Measurements from ENCODE around the gene LIPT1.
"Not testable (repeated sequence)": the region's sequence is repeated elsewhere in the genome, so short reads cannot be mapped to it uniquely, and the experiment has no call there.

The LIPT1 gene

GRCh38 chr2:99154643-99155536 is at the start of gene LIPT1, which contains the start of gene TSGA10:
LIPT1 (plus strand) TSS chr2:99154967; CDS start chr2:99161958, 6,991 bp downstream.
TSGA10 (minus strand) TSS chr2:99154942; CDS start chr2:99109439, 45,503 bp downstream.
- peak; percentile 93 for DNase-seq

- no peak for DNase-seq
These were observed 47.9 kb upstream of the LIPT1 start for GRCh38 chr2:99106913-99107312.

- no peak for DNase-seq
These were observed 43.5 kb upstream of the LIPT1 start for GRCh38 chr2:99111236-99111635.

GRCh38 chr2:99111945-99112344 is 42.8 kb upstream of the LIPT1 start:
- no peak for DNase-seq

- peak; percentile 35 for DNase-seq
These were observed 42.1 kb upstream of the LIPT1 start for GRCh38 chr2:99112617-99113016.

- DNase-seq: no peak
These were observed 26.8 kb upstream of the LIPT1 start for GRCh38 chr2:99127981-99128380.

GRCh38 chr2:99135044-99135556 is 19.7 kb upstream of the LIPT1 start:
- DNase-seq: not testable (repeated sequence)

- no peak for DNase-seq
These were observed 15.8 kb upstream of the LIPT1 start for GRCh38 chr2:99139003-99139402.

- no peak for DNase-seq
These were observed 14.5 kb upstream of the LIPT1 start for GRCh38 chr2:99140056-99140859.

GRCh38 chr2:99140860-99141109 is 14.0 kb upstream of the LIPT1 start:
- DNase-seq: no peak

GRCh38 chr2:99141110-99142108 is 13.4 kb upstream of the LIPT1 start, which contains the start of gene C2orf15:
C2orf15 (plus strand) TSS chr2:99141707; CDS start chr2:99150559, 8,852 bp downstream.
- peak; percentile 94 for DNase-seq

- DNase-seq: no peak
These were observed 4.1 kb upstream of the LIPT1 start for GRCh38 chr2:99150706-99151105.

GRCh38 chr2:99152199-99152895 is 2.4 kb upstream of the LIPT1 start:
- DNase-seq: no peak

GRCh38 chr2:99153921-99154604 is 704 bp upstream of the LIPT1 start:
- DNase-seq: no peak

- DNase-seq: no peak
These were observed 2.1 kb downstream of the LIPT1 start for GRCh38 chr2:99156891-99157290.

GRCh38 chr2:99158599-99158998 is 3.8 kb downstream of the LIPT1 start:
- no peak for DNase-seq

- no peak for DNase-seq
These were observed 4.8 kb downstream of the LIPT1 start for GRCh38 chr2:99159594-99159993.

- DNase-seq: no peak
These were observed 11.5 kb downstream of the LIPT1 start for GRCh38 chr2:99166218-99166617.

- DNase-seq: no peak
These were observed 14.8 kb downstream of the LIPT1 start for GRCh38 chr2:99169534-99169933.

- DNase-seq: no peak
These were observed 16.8 kb downstream of the LIPT1 start for GRCh38 chr2:99171377-99172140.
